Glutamatergic neuron (in vitro differentiated cells): ENCODE results near the gene CARM1. TPM values are rescaled to one million over a fixed set of nuclear protein-coding genes. Genes with fewer than 3 reads are reported as not detected.

ENCODE experiments used
- DNase-seq: peaks from one replicate; pipeline ENCODE4 v3.0.0; 2022
- H3K27ac Mint-ChIP-seq: one replicate; pipeline ENCODE4 v1.8.0; 2020; ENCODE audit warnings: mild to moderate bottlenecking, mixed read lengths, inconsistent platforms; ENCODE audit not compliant: unreplicated experiment
- H3K27me3 Mint-ChIP-seq: one replicate; pipeline ENCODE4 v1.8.0; 2020; ENCODE audit warnings: mild to moderate bottlenecking, moderate library complexity, mixed read lengths, inconsistent platforms; ENCODE audit not compliant: unreplicated experiment
- H3K36me3 Mint-ChIP-seq: one replicate; pipeline ENCODE4 v1.8.0; 2020; ENCODE audit warnings: mild to moderate bottlenecking, mixed read lengths, inconsistent platforms; ENCODE audit not compliant: unreplicated experiment
- H3K4me1 Mint-ChIP-seq: one replicate; pipeline ENCODE4 v1.8.0; 2020; ENCODE audit warnings: mild to moderate bottlenecking, low read depth, mixed read lengths, inconsistent platforms; ENCODE audit not compliant: unreplicated experiment
- H3K4me3 Mint-ChIP-seq: one replicate; pipeline ENCODE4 v1.8.0; 2020; ENCODE audit warnings: mild to moderate bottlenecking, mixed read lengths, inconsistent platforms; ENCODE audit not compliant: unreplicated experiment
- H3K9me3 Mint-ChIP-seq: one replicate; pipeline ENCODE4 v1.8.0; 2020; ENCODE audit warnings: mild to moderate bottlenecking, moderate library complexity, mixed read lengths, inconsistent platforms; ENCODE audit not compliant: unreplicated experiment
- total RNA-seq: library from RNA; stranded (reverse); fragmentation: NEBNext Ultra II Directional; extraction: Animal tissue kit (Norgen Biotek cat#: 25700); gene quantifications from one replicate; pipeline ENCODE4 v1.2.1, GENCODE V29; 2021; ENCODE audit not compliant: unreplicated experiment
- TF ChIP-seq, protein P1 (sequence below): fragments of 200-600 bp; sonication (generic); IDR thresholded peaks from one replicate; pipeline ENCODE4 v1.5.0; 2021; ENCODE audit not compliant: partially characterized antibody, unreplicated experiment

CARM1 gene
- total RNA-seq, 1 donor from 2014 or later: 133 TPM

DNA sequence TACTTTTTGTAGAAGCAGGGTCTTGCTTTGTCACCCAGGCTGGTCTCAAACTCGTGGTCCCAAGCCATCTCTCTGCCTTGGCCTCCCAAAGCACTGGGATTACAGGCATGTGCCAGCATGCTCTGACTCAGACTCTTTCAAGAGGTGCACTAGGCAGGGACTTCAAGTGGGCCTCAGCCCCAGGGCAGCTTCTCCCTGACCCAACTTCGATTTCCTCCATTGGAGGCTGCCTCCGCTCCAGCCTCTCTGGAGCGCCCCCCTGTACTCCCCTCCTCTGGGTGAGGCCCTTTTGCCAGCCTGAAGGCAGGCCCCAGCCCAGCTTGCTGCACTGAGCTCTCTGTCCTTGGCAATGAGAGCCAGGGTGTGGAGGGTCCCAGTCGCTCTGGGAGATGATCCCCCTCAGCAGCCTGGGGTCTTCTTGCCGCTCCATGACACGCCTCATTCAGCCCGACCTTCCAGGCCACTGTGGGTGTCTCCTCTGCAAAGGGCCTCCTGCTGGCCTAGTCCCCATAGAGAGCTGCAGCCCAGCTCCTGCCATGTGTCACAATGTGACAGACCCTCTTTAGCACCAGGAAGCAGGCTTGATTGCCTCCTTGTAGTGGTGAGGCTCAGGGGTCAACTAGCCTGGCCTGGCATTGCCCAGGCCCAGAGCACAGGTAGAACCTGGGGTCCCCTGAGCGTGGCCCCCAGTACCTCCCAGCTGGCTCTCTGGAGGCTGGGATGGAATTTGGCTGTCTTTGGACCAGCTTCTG, 16.4 kb downstream of the CARM1 start:
- H3K27me3 Mint-ChIP-seq: no peaks in the 10 kb centered on the region
- H3K4me1 Mint-ChIP-seq: peaks cover 37% of the 10 kb centered on the region

DNA sequence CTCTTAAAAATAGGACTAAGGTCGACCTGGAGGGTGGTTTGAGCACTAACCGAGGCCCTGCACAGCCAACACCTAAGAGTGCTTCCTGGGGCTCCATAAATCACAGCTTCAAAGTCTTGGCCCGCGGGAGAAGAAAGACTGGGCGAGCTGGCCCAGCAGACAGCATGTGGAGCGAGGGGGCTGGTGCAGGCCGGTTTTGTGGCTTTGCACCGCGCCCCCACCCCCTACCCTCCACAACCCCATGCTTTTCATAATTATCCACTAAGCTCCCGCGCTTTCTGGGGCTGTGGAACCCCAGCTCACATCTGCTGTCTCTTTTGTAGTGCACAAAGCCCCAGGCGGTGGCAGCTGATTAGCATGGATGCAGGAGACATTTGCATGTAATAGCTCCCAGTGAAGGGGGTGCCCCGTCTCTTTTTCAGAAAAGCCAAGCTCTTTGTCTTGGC, 17.1 kb downstream of the CARM1 start:
- peaks cover 35% of the 10 kb centered on the region for H3K4me1 Mint-ChIP-seq
- peak; percentile 76 for DNase-seq
- no peaks in the 10 kb centered on the region for H3K27me3 Mint-ChIP-seq

More for the DNA sequence above, 16.4 kb downstream of the CARM1 start:
- TF ChIP-seq, protein P1, sequence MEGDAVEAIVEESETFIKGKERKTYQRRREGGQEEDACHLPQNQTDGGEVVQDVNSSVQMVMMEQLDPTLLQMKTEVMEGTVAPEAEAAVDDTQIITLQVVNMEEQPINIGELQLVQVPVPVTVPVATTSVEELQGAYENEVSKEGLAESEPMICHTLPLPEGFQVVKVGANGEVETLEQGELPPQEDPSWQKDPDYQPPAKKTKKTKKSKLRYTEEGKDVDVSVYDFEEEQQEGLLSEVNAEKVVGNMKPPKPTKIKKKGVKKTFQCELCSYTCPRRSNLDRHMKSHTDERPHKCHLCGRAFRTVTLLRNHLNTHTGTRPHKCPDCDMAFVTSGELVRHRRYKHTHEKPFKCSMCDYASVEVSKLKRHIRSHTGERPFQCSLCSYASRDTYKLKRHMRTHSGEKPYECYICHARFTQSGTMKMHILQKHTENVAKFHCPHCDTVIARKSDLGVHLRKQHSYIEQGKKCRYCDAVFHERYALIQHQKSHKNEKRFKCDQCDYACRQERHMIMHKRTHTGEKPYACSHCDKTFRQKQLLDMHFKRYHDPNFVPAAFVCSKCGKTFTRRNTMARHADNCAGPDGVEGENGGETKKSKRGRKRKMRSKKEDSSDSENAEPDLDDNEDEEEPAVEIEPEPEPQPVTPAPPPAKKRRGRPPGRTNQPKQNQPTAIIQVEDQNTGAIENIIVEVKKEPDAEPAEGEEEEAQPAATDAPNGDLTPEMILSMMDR: no peak
- Mint-ChIP-seq H3K36me3 (no peaks in the 10 kb centered on the region), H3K9me3 (peaks cover 9% of the 10 kb centered on the region), H3K4me3 (peak overlapping the region; percentile 52), H3K27ac (peak overlapping the region; percentile 96)
- no peak for DNase-seq

DNA sequence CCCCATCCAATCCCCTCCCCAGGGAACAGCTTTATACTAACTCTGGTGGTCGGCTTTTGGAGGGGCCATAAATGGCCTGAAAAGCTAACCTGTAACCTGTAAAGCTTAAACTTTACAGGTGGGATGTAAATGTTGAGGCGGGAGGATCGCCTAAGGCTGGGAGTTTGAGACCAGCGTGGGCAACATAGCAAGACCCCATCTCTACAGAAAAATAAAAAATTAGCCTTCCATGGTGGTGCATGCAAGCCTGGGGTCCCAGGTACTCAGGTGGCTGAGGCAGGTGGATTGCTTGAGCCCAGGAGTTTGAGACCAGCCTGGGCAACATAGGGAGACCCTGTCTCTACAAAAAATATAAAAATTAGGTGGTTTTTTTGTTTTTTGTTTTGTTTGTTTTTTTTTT, 18.5 kb downstream of the CARM1 start:
- Mint-ChIP-seq H3K27ac (no peak overlapping the region), H3K4me1 (peaks cover 44% of the 10 kb centered on the region), H3K9me3 (peaks cover 11% of the 10 kb centered on the region), H3K4me3 (no peak overlapping the region), H3K27me3 (peaks cover 2% of the 10 kb centered on the region), H3K36me3 (no peaks in the 10 kb centered on the region)
- TF ChIP-seq, protein P1: no peak
- DNase-seq: no peak

More for the DNA sequence above, 17.1 kb downstream of the CARM1 start:
- TF ChIP-seq, protein P1: no peak
- H3K9me3 Mint-ChIP-seq: peaks cover 9% of the 10 kb centered on the region
- H3K27ac Mint-ChIP-seq: peak overlapping the region; percentile 96
- H3K36me3 Mint-ChIP-seq: no peaks in the 10 kb centered on the region
- peak overlapping the region; percentile 52 for H3K4me3 Mint-ChIP-seq

DNA sequence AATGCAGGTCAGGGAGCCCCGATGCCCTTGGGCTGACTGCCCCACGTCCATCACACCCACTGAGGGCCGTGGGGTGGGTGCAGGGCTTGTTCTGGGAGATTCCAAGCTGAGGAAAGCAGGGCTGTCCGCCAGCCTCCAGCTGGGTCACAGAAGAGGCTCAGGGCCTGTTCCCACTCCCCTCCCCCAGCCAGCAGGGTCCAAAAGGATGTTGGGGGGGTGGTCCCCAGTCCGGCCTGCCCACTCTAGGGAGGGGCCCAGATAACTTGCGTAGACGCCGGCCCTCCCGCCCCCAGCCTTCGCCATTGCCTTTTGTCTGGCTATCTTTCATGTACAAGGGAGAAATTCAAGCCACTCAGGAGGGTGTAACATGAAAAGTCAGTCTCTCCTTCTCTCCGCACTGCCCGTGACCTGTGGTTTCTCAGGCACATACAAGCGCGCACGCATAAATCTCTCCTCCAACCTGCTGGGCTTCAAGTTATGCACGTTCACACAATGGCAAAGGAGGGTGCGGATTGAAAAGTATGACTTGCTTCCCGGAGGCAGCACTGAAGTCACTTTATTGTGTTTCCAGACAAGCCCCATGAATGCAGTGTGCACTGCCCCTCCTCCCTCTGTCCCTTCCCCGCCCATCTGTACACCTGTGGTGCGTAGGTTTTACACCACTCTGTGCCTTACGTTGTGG, 20.2 kb downstream of the CARM1 start:
- DNase-seq: no peak
- H3K4me3 Mint-ChIP-seq: peak overlapping the region; percentile 75

More for the DNA sequence above, 20.2 kb downstream of the CARM1 start:
- no peaks in the 10 kb centered on the region for H3K36me3 Mint-ChIP-seq
- TF ChIP-seq, protein P1: no peak
- H3K4me1 Mint-ChIP-seq: peaks cover 46% of the 10 kb centered on the region
- peaks cover 14% of the 10 kb centered on the region for H3K9me3 Mint-ChIP-seq
- H3K27me3 Mint-ChIP-seq: peaks cover 6% of the 10 kb centered on the region
- H3K27ac Mint-ChIP-seq: peak overlapping the region; percentile 97
